Tibial nerve (tissue), 4 donors: ENCODE measurements around the gene SCG5. TPM values are rescaled to one million over a fixed set of nuclear protein-coding genes. Genes with fewer than 3 reads are reported as not detected.
A peak's percentile ranks its signal among the peaks of the same experiment; 100 is the strongest.
"Not testable (repeated sequence)": the region's sequence is repeated elsewhere in the genome, so short reads cannot be mapped to it uniquely, and the experiment has no call there.

Experiments
- DNase-seq, 2 donors: peaks; one replicate each; pipeline ENCODE4 v3.0.0-alpha.2; 2019; ENCODE audit warnings: low spot score in 2 of 2
- H3K27ac ChIP-seq, 4 donors: fragments of 200-600 bp; sonication (generic) in 3 of 4; one replicate each; pipeline ENCODE4 v1.5.1; 2017 to 2019; ENCODE audit warnings: mild to moderate bottlenecking in 1 of 4
- H3K27me3 ChIP-seq, 2 donors: fragments of 200-600 bp; sonication (generic) in 1 of 2; one replicate each; pipeline versions ENCODE4 v1.5.1 to v1.6.0; 2017 to 2019
- H3K36me3 ChIP-seq, 3 donors: fragments of 200-600 bp; sonication (generic); one replicate each; pipeline ENCODE4 v1.5.1; 2018 to 2019
- H3K4me1 ChIP-seq, 4 donors: fragments of 200-600 bp; sonication (generic) in 3 of 4; one replicate each; pipeline ENCODE4 v1.5.1; 2017 to 2019
- H3K4me3 ChIP-seq, 4 donors: fragments of 200-600 bp; sonication (generic) in 3 of 4; one replicate each; pipeline ENCODE4 v1.5.1; 2017 to 2019; ENCODE audit warnings: mild to moderate bottlenecking in 1 of 4, moderate library complexity in 1 of 4
- H3K9me3 ChIP-seq, 4 donors: fragments of 200-600 bp; sonication (generic) in 3 of 4; one replicate each; pipeline ENCODE4 v1.5.1; 2017 to 2019
- EP300 ChIP-seq, 2 donors: sonication (generic); formaldehyde crosslinking; IDR thresholded peaks; one replicate each; pipeline ENCODE4 v1.6.1; 2017; ENCODE audit warnings: antibody characterized with exemption in 2 of 2, mild to moderate bottlenecking in 1 of 2
- POLR2A ChIP-seq, 2 donors: fragments of 450-650 bp; IDR thresholded peaks; one replicate each; pipeline ENCODE4 v1.6.1; 2017; ENCODE audit warnings: antibody characterized with exemption in 2 of 2, mild to moderate bottlenecking in 2 of 2, moderate library complexity in 2 of 2
- WGBS, 2 donors: methylation state at CpG; one replicate each; pipeline ENCODE4 v1.1.5; 2018; 5-methylcytosine and 5-hydroxymethylcytosine counted together
- total RNA-seq, 4 donors: library from RNA; depleted of rRNA; stranded (reverse); fragments of >200 nt; gene quantifications; one replicate each; pipeline ENCODE4 v1.1.0, GENCODE V29; 2016
- TF ChIP-seq, protein P1 (sequence below), 5 experiments: fragments of 200-600 bp in 3 of 5; fragments of 450-650 bp in 2 of 5; sonication (generic) in 3 of 5; IDR thresholded peaks; one replicate each; pipeline ENCODE4 v1.5.1; 2016 to 2019; ENCODE audit warnings: antibody characterized with exemption in 5 of 5, mild to moderate bottlenecking in 3 of 5, moderate library complexity in 2 of 5

SCG5 gene, protein sequence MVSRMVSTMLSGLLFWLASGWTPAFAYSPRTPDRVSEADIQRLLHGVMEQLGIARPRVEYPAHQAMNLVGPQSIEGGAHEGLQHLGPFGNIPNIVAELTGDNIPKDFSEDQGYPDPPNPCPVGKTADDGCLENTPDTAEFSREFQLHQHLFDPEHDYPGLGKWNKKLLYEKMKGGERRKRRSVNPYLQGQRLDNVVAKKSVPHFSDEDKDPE
- total RNA-seq: under 1 TPM in 2 of 4 donors, not detected in 2; 0.44 to 0.90 TPM

DNA sequence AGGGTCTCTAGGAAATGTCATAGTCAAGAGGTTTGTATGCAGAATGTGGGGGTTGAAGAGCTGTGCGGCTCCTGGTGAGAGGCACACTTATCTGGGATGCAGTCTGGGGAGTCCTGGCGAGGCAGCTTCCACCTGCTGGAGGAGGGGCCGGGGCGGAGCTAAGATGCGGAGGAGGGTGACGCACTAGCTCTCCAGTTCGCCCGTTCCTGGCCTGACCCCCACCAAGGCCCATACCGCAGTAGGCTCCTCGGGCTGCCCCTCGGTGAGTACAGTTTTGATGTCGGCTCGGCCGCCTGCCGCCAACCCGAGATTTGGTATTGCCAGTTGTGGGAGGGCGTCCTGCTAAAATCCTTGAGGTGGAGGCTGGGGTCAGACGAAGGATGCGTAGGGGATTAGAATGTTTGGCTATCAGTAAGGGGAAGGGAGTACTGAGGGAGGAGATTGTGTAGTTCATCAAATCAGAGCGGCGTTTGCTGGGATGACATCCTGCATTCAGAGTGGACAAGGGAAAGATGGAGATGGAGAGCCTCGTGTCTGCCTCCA is at the start of gene SCG5:
Gene SCG5 (plus strand): TSS at position 194 of the 543 bp plus-strand sequence. CDS start 1,883 bp downstream, outside the sequence.
- no peak for DNase-seq
- peaks cover 0 to 9% (median 0%) of the 10 kb centered on the region in 4 donors for H3K4me1 ChIP-seq
- H3K4me3 ChIP-seq: peak within 1 kb of the TSS in 1 of 4 donors; percentile 13
- TF ChIP-seq EP300 (IDR thresholded peaks at IDR 0.05) (no peak), POLR2A (IDR thresholded peaks at IDR 0.05) (no peak)
- TF ChIP-seq, protein P1, sequence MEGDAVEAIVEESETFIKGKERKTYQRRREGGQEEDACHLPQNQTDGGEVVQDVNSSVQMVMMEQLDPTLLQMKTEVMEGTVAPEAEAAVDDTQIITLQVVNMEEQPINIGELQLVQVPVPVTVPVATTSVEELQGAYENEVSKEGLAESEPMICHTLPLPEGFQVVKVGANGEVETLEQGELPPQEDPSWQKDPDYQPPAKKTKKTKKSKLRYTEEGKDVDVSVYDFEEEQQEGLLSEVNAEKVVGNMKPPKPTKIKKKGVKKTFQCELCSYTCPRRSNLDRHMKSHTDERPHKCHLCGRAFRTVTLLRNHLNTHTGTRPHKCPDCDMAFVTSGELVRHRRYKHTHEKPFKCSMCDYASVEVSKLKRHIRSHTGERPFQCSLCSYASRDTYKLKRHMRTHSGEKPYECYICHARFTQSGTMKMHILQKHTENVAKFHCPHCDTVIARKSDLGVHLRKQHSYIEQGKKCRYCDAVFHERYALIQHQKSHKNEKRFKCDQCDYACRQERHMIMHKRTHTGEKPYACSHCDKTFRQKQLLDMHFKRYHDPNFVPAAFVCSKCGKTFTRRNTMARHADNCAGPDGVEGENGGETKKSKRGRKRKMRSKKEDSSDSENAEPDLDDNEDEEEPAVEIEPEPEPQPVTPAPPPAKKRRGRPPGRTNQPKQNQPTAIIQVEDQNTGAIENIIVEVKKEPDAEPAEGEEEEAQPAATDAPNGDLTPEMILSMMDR (IDR thresholded peaks at IDR 0.05): no peak
- H3K9me3 ChIP-seq: no peaks in the 10 kb centered on the region
- H3K27ac ChIP-seq: no peak within 1 kb of the TSS
- peaks cover 0 to 19% of the 10 kb centered on the region in 2 donors for H3K27me3 ChIP-seq
- WGBS, 2 donors: 5 to 18% methylated on average over 14 to 22 of the region's 22 CpGs
- no peaks in the 10 kb centered on the region for H3K36me3 ChIP-seq

DNA sequence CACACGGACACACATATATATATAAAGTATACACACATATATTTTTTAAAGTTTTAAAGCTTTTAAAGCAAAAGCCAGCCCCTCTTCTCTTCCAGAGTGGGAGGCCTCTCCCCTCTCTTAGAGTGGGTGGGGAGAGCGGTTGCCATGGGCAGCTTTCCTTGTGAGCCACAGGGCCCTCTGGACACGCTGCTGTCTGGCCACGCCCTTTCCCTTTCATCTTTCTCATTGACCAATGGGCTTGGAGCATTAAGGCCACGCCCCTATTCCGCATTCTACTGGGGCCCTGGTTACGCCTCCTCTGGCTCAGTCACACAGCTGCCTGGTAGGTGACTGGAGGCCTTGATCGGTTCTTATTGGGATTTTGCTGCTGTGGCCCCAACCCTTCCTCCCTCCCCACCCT is 48.4 kb upstream of the SCG5 start, which contains the start of gene GOLGA8N:
Gene GOLGA8N (plus strand): TSS at position 306 of the 400 bp plus-strand sequence.
- WGBS, 2 donors: 87 to 94% methylated on average over 2 to 8 of the region's 8 CpGs
- H3K27me3 ChIP-seq, H3K4me1 ChIP-seq, H3K36me3 ChIP-seq, DNase-seq, H3K27ac ChIP-seq, H3K9me3 ChIP-seq, H3K4me3 ChIP-seq: not testable (repeated sequence)

DNA sequence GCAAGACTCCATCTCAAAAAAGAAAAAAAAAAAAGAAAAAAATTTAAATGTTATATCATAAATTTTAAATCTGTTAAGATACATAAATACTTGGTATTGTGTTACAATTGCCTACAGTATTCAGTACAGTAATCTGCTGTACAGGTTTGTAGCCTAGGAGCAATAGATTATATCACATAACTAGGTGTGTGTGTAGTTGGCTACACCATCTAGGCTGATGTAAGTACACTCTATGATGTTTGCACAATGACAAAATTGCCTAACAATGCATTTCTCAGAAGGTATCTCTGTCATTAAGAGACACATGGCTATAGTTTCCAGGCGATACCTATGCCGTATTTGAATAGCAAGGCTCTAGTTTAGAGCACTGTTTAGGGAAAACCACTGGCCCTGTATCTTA is 32.0 kb upstream of the SCG5 start:
- not testable (repeated sequence) for DNase-seq, H3K27ac ChIP-seq, H3K9me3 ChIP-seq, H3K27me3 ChIP-seq, H3K4me3 ChIP-seq, H3K4me1 ChIP-seq, H3K36me3 ChIP-seq
- WGBS, 2 donors: 93 to 94% methylated on average over 2 of the region's 2 CpGs

DNA sequence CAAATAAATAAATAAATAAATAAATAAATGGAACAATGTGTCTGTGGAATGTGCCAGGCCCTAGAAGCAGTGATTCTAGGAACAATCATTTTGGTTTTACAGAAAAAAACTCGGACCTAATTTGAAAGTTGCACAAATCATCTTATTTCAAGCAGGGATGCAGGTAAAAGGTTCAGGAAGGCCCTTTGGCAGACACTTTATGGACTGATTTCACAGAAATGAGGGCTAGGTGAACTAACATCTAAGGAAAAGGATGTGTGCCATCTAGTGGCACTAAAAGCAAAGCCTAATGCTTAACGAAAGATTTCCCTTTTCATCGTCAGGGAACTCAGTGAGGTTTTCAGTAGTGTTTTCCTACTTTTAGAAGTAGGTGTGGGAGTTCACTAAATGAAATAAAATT is 30.8 kb upstream of the SCG5 start:
- H3K27me3 ChIP-seq, H3K4me1 ChIP-seq, H3K9me3 ChIP-seq, DNase-seq, H3K36me3 ChIP-seq, H3K27ac ChIP-seq, H3K4me3 ChIP-seq: not testable (repeated sequence)
- WGBS, 2 donors: 2 to 5% methylated on average over 1 to 2 of the region's 3 CpGs
- TF ChIP-seq, protein P1 (IDR thresholded peaks at IDR 0.05): peak in 2 of 5 experiments; percentile 32 to 34

DNA sequence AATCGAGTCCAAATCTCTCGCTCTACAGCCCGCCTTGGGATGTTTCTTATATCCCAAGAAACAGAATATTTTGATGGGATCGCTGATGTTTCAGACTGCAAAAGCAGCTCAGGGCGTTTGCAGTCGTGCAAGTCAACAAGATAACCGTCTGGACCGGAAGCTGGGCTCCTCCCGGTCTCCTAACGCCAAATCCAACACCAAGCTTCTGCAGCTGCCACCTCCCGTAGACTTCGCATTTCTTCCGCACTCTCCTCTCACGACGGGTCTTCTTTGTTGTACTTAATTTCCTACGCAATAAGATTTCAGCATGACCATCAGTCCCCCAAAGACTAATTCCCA is 26.8 kb upstream of the SCG5 start:
- not testable (repeated sequence) for H3K36me3 ChIP-seq, H3K9me3 ChIP-seq, H3K27me3 ChIP-seq, DNase-seq, H3K4me1 ChIP-seq
- WGBS, 2 donors: 0% methylated on average over 8 to 9 of the region's 16 CpGs
- Histone ChIP-seq H3K27ac (peak overlapping the region in 3 of 4 donors; percentile 65 to 83 (median 74)), H3K4me3 (peak overlapping the region; percentile 32 to 55 (median 50))

DNA sequence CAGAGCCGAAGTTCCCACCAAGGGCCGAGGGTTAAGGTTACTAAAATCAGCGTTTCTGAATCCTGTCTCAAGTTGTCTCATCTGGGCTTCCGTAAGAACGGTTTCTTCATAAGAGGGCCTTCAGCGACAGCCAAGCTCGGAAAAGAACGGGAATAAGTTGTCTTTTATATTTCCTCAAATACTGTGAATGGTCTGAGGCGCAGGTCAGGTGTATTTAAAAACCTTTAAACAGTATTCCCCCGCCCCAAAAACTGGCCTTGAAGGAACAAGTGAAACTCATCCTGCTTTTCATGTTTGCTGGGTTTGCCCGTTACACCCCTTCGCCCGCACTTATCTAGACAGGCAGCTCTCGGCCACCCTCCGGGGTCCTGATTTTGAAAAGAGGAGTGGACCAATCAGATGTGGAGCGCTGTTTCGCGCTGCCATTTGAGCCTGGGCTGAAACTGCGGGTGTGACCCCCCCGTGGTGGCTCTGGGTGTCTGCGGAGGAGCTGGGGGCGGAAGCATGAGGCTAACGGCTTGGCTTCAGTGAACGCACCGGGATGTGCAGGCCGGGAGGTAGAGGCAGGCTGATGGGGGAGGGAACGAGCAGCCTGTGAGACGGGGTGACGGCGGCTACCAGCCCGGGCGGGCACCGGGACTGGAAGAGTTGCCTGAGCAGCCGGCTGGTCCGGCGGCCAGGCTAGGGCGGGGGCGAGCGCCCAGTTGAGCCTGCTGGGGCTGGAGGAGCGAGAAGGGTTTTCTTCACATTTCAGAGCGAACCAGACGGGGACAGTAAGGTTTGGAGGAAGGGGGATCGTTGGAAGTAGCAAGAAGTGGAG is 26.2 kb upstream of the SCG5 start, which contains the start of gene ARHGAP11A:
Gene ARHGAP11A (plus strand): TSS at position 454 of the 820 bp plus-strand sequence. CDS start 708 bp downstream, outside the sequence.
- peak within 1 kb of the TSS in 3 of 4 donors; percentile 65 to 83 (median 74) for H3K27ac ChIP-seq
- H3K27me3 ChIP-seq, H3K4me1 ChIP-seq, H3K36me3 ChIP-seq, H3K9me3 ChIP-seq: not testable (repeated sequence)
- peak in 1 of 2 donors; percentile 19 for TF ChIP-seq EP300 (IDR thresholded peaks at IDR 0.05)
- 0% methylated on average over 28 to 31 of the region's 43 CpGs for WGBS, 2 donors
- DNase-seq: peak; percentile 48 to 85
- H3K4me3 ChIP-seq: peak within 1 kb of the TSS; percentile 32 to 55 (median 50)

DNA sequence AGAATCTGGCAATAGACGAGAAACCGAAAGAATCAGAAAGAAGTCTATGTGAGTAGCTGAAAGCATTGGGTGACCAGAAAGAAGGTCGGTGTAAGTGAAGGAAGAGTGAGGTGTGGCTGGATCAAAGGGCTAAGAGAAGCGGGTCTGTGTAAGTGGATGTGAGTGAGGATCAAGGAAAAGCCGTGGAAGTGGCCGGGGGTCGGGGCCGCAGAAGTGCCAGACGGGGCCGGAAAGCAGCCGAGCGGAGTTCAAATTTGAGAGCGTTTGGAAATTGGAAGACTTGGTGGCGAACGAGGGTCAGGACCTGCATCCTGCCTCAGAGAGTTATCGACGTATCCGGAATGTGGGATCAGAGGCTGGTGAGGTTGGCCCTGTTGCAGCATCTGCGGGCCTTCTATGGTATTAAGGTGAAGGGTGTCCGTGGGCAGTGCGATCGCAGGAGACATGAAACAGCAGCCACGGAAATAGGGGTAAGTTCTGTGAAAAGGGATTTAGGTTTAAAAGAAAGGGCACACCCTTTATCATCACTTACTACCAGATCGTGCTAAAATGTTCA is 25.6 kb upstream of the SCG5 start:
- Histone ChIP-seq H3K27ac (peak overlapping the region in 1 of 4 donors; percentile 74), H3K4me3 (peak overlapping the region; percentile 32 to 55 (median 50))
- WGBS, 2 donors: 0% methylated on average over 20 to 24 of the region's 24 CpGs
- not testable (repeated sequence) for DNase-seq, H3K4me1 ChIP-seq, H3K9me3 ChIP-seq, H3K27me3 ChIP-seq, H3K36me3 ChIP-seq
